GM19351 (cell line): ENCODE results near the gene PANK4.
"Not testable (repeated sequence)": the region's sequence is repeated elsewhere in the genome, so short reads cannot be mapped to it uniquely, and the experiment has no call there.

Experiments
- ATAC-seq: cut with Tn5 transposase; IDR thresholded peaks from one replicate; pipeline ENCODE4 v1.9.1; 2021; ENCODE audit warnings: mild to moderate bottlenecking, moderate library complexity; ENCODE audit not compliant: unreplicated experiment

The PANK4 gene

DNA sequence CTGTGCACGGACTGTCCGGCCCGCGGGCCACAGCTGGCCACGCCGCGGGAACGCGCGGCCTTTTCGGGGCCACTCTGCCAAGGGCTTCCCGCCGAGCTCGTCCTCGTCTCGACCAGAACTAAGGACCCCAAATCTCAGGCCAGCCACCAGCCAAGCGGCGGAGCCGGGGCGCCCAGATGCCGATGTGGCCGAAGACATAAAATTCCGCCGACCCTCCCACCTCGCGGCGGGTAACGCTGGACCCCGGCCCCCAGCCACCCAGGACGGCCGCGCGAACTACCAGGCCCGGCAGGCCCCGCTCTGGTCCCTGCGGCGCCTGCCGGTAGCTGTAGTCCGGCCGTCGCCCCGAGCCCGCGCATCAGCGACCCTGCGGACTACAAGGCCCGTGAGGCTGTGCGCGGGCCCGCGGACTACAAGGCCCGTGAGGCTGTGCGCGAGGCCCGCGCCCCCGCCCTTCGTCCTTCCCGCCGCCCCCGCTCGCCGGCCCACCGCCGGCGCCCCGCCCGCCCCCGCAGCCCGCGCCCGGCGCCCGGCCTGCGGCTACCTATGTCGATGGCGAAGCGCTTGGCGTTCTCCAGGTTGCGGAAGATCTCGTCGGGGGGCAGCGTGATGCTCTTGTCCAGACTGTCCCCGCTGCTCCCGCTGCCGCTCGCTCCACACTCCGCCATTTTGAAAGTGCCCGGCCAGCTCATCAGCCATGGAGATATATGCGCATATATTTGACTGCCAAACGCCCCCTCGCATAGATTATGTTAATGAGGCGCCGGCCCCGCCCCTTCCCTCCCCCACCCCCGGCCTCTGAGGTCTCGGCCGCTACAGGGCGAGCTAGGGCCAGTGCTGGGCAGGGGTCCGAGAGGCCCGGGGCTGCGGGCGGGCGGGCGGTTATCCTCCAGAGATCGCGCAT is at the start of gene PANK4:
Gene PANK4 (minus strand): TSS at position 677 of the 904 bp plus-strand sequence. CDS start 9 bp downstream, at position 668.
- ATAC-seq, result peak; percentile 86

DNA sequence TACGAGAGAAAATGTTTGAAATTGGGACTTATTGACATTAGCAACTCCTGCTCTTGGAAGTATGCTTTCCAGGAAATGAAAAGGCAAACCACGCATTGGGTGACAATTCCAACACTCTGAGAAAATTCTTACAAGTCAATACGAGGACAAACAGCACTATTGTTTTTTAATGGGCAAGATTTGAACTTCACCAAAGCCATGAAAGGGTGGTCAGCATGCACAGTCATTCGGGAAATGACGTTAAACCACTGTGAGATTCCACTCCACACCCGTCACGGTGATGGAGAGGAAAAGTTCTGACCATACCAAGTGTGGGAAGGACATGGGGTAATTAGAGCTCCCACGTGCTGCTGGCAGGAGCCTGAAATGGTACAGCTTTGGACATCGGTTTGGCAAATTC is 48.0 kb upstream of the PANK4 start:
- no peak for ATAC-seq

DNA sequence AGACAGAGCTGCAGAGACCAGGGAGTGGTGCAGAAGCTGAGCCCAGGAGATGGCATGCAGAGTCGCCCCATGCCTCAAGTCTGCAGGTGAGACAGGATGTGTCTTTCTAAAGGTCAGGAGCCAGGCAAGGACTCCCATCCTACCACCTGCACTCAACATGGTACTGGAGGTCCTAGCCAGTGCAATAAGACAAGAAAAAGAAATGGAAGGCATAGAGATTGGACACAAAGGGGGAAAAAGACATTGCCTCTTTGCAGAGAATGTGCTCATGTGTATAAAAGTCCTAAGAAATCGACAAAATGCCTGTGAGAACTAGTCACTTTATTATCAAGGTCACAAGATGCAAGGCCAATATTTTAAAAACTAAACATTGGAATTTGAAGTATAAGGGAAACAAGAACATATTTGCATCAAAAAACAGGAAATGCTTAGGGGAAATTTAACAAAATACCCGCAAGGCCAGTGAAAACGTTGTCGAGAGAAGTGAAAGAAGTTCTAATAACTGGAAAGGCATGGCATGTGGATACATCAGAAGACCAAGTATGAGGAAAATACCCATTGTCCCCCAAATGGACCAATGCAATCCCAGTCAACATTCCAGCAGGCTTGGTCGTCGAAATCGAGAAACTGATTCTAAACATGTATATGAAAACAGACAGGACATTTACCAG is 47.0 kb upstream of the PANK4 start:
- ATAC-seq, result no peak

DNA sequence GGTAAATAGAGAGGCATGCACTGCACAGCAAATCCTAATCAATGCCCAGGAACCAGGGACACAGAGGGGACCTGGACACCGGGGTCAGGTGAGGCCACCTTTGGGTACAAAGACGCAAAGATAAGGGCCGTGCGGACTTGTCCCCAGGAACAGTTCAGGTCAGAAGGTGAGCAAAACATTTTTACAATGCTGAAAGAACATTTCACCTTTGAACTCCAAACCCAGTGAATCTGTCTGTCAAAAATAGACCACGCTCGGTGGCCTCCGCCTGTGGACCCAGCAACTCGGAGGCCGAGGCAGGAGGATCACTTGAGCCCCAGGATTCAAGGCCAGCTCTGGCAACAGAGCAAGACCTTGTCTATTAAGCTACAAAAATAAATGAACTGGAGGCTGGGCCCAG is 45.0 kb upstream of the PANK4 start:
- no peak for ATAC-seq

DNA sequence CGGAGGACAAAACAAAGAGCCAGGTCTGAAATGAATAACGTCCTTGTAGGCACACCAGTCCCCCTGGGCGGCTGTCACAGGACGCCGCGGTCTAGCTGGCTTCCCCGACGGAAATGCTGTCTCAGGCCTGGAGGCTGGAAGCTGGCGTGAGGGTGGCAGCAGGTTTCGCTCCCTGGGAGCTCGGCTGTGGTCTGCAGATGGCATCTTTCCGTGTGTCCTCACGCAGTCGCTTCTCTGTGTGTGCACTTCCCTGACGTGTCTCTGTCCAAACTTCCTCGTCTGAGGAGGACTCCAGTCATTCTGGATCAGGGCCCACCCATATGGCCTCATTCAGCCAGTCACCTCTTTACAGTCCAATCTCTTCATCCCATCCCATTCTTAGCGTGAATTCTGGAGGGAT is 43.9 kb upstream of the PANK4 start:
- no peak for ATAC-seq

DNA sequence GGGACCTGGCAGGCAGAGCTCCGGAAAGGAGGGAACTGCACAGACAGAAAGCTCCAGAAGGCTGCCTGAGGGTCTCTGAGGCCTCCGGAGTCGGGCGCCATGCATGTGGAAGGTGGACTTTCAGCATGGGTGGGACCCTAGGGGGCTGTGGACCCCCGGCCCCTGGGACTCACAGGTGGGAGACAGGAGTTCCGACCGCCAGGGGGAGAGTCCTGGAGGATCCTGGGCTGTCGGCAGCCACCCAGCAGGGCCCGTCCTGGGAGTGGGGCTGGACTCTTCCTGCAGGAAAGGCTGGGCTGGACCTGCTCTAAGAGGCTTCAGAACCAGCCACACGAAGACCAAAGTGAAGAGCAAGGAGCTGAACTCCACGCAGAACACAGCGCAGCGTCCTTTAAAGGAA is 43.3 kb upstream of the PANK4 start:
- not testable (repeated sequence) for ATAC-seq

DNA sequence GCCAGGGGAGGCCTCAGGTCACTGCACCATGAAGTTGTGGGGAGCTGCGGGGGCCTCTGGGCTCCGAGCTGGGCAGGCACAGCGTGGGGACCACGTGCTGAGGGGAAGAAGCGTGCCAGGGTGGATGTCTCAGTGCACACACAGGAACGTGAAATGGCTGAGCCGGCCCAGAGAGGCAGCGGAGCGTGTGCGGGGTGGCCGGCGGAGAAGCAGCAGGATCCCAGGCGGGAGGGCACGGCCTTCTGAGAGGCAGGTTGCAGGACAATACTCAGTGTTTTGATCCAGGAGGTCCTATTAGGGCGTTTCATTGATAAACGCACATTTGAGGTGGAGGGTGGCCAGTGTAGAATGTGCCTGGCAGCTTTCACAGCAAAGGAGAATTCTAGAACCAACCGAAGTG is 42.7 kb upstream of the PANK4 start:
- ATAC-seq, result no peak

DNA sequence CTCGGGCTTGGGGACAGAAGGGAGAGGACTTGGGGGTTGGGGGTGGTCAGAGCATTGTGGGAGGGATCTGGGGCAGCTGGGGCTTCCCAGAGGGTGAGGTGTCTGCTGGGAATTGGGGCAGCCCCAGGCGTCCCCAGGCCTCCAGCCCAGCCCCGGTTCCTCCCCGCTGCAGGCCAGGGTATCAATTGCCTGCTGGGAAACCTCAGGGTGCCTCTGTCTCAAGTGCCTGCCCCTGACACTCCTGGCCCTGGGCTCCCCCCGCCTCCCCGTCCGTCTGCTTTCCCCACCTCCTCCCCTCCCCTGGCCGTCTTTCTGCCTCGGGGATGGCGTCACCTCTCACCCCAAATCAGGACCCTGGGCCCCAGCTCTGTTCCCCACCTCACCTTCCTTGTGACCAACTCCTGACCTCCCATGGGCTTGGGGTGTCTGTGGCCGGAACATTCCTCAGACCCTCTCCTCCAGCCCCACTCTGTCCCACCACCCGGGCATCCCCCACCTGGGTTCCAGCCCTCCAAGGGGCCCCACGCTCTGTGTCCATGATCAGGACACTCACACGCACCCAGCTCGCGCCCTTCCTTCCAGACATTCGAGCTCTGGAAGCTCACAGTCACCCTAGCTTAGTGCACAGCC is 41.9 kb upstream of the PANK4 start:
- ATAC-seq, result not testable (repeated sequence)

DNA sequence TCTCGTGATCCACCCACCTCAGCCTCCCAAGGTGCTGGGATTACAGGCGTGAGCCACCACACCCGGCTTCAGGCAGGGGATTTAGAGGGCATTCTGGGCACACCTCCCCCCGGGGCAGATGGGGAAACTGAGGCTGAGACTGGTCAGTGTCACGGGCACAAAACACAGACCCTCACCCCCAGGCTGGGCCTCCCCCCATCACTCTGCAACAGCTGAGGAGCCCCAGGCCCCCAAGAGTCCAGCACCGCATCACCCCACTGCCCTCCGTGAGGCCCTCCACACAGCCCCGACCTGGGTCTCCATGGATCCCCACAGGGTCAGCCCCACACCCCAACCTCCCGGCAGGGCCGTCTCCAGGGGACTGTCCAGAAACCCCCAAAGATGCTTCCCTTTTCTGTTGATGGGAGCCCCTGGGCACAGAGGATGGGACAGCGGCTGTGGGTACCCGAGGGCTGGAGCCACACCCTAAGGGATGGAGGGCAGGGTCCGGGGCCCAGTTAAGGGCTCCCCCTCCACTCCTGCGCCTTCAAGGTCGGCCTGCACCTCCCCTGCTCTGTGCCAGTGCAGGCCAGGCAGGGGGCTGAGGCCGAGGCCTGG is 40.8 kb upstream of the PANK4 start:
- ATAC-seq, result no peak

DNA sequence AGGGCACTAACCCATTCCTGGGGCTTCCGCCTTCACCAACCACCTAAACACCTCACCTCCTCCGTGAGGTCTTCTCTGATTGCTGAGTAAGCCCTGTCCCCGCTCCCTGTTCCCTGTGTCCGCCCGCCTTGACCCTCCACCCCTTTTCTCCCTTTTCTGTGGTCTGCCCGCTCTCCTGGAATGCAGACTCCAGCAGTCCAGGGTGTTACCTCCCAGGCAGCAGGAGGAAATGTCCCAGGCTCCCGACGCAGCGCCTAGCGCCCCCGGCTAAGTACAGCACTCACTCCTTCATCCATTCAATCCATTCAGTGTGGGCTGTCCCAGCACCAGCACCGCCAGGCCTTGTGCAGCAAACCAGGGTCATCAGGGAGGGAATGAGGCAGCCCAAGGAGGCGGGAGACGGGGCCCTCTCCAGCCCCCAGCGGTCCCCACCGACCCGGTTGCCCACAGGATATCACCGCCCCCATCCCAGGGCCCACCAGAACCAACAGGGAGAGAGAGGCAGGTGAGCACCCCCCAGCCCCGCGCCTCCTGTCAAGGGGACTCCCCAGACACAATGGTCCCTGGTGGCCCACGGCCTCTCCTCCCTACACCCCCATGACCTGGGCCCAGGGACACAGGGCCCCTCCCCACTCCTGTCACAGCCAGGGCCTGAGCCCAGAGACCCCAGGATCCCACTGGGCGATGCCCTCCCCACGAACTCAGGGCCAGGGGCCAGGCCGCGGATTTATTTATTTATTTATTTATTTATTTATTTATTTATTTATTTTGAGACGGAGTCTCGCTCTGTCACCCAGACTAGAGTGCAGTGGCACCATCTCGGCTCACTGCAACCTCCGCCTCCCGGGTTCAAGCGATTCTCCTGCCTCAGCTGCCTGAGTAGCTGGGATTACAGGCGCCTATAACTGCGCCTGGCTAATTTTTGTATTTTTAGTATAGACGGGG is 40.0 kb upstream of the PANK4 start:
- no peak for ATAC-seq

DNA sequence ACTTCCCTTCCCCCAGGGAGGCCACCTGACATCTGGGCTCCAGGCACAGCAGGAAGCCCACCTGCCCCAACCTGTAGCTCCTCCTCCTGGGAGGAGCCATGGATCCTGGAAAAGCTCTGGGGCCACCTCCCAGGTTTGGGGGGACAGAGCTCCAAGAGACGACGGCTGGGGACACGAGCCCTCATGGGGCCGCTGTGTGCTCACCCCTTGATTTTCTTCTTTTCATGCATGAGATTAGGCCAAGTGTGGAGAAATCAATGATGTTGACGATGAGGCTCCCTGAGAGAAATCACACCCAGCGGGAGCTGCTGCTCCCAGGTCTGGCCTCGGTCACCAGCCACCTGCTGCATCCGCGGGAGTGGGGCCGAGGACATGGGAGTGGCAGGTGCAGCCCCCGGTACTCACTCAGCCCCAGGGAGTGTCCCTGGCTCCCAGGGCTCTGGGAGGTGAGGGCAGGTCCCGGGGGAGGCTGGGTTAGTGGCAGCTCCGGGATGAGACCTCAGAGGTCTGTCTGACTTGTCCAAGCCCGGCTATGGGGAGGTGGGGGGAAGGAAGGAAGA is 38.5 kb upstream of the PANK4 start:
- ATAC-seq, result no peak

DNA sequence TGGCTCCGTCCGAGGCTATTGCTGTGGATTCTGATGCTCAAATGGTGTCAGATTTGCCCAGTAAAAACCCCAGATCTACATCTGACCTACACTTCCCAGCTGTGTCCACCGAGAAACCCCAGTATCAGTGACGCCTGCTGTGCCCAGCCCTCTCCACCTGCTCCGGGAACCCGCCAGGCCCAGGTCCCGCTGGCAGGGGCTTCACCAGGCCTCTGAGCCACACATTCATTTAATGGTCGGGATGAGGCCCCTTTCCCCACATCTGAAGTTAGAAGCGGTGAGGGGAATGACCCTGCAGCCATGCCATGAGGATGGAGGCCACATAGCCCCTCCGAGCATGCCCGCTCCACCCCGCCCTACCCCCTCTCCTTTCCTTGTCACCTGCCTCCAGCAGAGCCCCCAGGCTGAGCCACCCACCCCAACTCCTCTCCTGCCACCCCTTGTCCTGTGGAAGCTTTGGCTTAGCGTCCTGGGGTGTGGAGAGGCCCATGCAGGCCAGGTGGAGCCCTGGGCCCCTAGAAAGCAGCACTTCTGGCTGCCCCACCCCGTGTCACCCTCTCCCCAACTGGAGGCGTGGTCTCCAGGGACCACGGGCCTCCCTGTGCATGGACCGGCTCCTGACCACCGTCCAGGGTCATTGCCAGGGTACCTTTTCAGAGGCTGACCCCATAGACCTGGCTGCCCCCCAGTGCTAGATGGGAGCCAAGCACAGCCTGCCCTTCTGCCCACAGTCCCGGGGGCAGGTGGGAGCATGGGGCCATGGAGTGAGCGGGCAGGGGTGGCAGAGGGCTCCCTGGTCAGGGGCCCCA is 37.8 kb upstream of the PANK4 start:
- no peak for ATAC-seq

DNA sequence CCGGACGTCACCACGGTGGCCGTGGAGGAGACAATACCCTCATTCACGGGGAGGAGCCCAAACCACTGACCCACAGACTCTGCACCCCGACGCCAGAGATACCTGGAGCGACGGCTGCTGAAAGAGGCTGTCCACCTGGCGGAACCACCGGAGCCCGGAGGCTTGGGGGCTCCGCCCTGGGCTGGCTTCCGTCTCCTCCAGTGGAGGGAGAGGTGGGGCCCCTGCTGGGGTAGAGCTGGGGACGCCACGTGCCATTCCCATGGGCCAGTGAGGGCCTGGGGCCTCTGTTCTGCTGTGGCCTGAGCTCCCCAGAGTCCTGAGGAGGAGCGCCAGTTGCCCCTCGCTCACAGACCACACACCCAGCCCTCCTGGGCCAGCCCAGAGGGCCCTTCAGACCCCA is 36.8 kb upstream of the PANK4 start:
- no peak for ATAC-seq

DNA sequence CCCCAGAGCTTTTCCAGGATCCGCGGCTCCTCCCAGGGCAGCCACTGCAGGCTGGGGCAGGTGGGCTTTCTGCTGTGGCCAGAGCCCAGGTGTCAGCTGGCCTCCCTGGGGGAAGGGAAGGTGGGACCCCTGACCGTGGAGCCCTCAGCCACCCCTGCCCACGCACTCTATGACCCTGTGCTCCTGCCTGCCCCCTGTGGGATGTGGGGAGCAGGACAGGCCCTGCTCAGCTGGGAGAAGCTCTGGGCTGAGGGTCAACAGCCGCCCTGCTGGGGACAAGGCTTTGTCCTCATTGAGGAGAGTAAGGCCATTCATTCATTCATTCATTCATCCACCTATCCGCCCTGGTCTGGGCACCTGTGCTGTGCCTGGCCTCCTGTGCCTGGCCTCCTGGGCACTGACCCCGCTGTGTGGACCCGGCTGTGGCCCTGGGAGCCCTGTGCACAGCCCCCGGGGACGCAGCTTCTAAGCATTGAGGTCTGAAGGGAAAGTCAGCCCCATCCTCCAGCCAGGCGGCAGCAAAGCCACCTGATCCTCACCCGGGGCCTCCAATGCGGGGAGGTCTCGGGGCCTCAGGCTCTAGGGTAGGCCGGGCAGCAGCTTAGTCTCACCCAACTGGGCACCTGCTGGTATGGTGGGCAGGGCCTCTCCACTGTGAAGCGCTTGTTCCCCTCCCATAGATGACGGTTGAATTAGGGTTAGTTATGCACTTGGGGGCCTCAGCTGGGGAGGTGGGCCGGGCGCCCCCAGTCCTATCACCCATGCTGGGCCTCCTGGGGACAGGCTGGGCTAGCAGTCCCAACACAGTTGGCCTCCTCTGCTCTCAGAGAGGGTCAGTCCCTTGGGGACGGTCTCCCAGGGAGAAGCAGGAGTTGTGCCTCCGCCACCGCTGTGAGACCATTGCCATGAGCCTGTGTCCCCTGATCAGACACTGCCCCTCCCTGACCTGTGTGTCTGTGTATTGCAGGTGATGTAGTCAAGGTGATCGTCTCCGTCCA is 35.8 kb upstream of the PANK4 start:
- ATAC-seq, result no peak

DNA sequence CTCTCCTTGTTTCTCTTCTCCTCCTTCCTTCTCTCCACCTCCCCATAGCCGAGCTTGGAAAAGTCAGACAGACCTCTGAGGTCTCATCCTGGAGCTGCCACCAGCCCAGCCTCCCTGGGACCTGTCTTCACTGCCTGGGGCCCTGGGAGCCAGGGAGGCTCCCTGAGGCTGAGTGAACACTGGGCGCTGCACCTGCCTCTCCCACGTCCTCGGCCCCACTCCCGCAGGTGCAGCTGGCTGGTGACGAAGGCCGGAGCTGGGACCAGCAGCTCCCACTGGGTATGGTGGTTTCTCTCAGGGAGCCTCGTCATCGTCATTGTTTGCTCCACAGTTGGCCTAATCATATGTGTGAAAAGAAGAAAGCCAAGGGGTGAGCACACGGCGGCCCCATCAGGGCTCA is 35.0 kb upstream of the PANK4 start:
- ATAC-seq, result no peak

DNA sequence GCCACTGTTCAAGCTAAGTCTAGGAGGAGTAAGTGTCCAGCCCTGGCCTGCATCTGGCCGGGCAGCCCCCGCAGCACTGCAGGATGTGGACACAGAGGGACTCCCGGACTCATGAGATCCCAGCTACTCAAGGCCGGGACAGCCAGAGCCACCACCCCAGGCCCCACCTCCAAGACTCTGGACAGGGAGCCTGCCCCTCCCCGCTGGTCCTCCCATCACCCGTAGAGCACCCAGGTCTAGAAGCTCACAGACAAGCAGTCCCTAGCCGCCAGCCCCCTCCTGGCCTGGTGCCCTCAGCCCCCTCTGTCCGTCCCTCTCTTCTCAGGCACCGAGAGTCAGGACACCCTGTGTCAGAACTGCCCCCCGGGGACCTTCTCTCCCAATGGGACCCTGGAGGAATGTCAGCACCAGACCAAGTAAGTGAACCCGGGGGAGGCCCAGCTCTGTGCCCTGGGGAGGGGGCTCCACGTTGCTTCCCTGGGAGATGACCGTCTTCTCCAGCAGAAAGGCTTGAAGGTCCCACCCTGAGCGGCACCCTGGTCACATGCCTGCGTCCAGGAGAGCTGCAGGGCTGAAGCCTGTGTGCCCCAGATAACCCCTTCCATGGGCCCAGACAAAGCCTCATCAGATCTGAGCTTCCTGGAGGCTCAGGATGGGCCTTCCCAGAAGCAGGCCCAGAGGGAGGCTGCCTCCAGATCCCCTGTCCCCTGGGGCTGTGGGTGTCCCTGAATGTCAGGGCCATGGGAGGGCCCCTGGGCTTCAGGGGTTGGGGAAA is 34.1 kb upstream of the PANK4 start:
- ATAC-seq, result no peak
